Uterus (tissue), 4 donors: ENCODE data around the gene ULBP3. TPM values are rescaled to one million over a fixed set of nuclear protein-coding genes. Genes with fewer than 3 reads are reported as not detected.
"Not testable (repeated sequence)": the region's sequence is repeated elsewhere in the genome, so short reads cannot be mapped to it uniquely, and the experiment has no call there.

Experiments used
- DNase-seq, 2 donors: peaks; one replicate each; pipeline ENCODE4 v3.0.0-alpha.2; 2019 to 2020
- H3K27ac ChIP-seq, 2 donors: fragments of 200-600 bp; sonication (generic); 1 replicate in 1 of 2; 2 replicates in 1 of 2; pipeline ENCODE4 v1.5.1; 2016 to 2018
- H3K27me3 ChIP-seq, 2 donors: fragments of 200-600 bp; sonication (generic); one replicate each; pipeline ENCODE4 v1.5.1; 2018 to 2019; ENCODE audit warnings: control low read depth in 1 of 2
- H3K36me3 ChIP-seq, 2 donors: fragments of 200-600 bp; sonication (generic); one replicate each; pipeline ENCODE4 v1.5.1; 2019; ENCODE audit warnings: control low read depth in 1 of 2
- H3K4me1 ChIP-seq, 2 donors: fragments of 200-600 bp; sonication (generic); one replicate each; pipeline ENCODE4 v1.5.1; 2018 to 2019; ENCODE audit warnings: control low read depth in 1 of 2
- H3K4me3 ChIP-seq, 2 donors: fragments of 200-600 bp; sonication (generic); 1 replicate in 1 of 2; 2 replicates in 1 of 2; pipeline ENCODE4 v1.5.1; 2018 to 2019; ENCODE audit warnings: mild to moderate bottlenecking in 1 of 2
- H3K9me3 ChIP-seq, 2 donors: fragments of 200-600 bp; sonication (generic); one replicate each; pipeline ENCODE4 v1.5.1; 2019; ENCODE audit warnings: control low read depth in 1 of 2
- CTCF ChIP-seq, 4 experiments: fragments of 200-600 bp in 2 of 4; fragments of 450-650 bp in 2 of 4; sonication (generic) in 2 of 4; IDR thresholded peaks; one replicate each; pipeline ENCODE4 v1.5.1; 2016 to 2019; ENCODE audit warnings: antibody characterized with exemption in 4 of 4, mild to moderate bottlenecking in 2 of 4, moderate library complexity in 1 of 4
- POLR2A ChIP-seq, 2 donors: fragments of 450-650 bp; IDR thresholded peaks; one replicate each; pipeline ENCODE4 v1.6.1; 2016; ENCODE audit warnings: antibody characterized with exemption in 2 of 2, mild to moderate bottlenecking in 1 of 2, moderate library complexity in 1 of 2
- intact Hi-C: fragments of 100-400 bp; cut with DNase I; formaldehyde crosslinking; loops from one replicate; pipeline ENCODE4 v1.15.1; 2023; ENCODE audit warnings: low total_unique reads
- total RNA-seq, 4 donors: library from RNA; depleted of rRNA in 3 of 4; stranded (reverse); fragments of >200 nt in 3 of 4; gene quantifications; one replicate each; pipeline versions ENCODE4 v1.1.0 to v1.2.4, GENCODE V29; 2014 to 2023
- donor health status: DM: yes; HTN: yes; CAD: no.

The ULBP3 gene
- total RNA-seq, 4 donors from 2014 or later, result 0.61 to 2.9 TPM; not detected in 2

DNA sequence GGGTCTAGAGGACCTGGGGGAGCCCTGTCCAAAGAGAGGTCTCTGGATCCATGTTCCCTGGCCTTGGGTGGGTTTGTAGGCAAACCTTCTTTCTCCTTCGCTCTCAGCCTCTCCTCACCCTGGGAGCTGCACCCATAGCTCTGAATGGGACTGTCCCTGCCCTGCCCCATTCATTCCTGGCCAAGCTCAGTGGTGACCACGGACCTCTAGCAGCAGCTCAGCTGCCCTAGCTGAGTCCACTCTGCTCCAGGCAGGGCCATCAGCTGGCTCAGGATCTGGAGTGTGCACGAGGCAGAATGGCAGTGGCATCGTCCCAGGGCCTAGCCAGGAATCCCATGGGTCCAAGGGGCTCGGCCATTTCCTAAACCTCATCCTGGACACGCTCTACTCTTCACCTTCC is 5.3 kb downstream of the ULBP3 start:
- H3K4me3 ChIP-seq, result no peak overlapping the region
- DNase-seq, result no peak
- no peaks in the 10 kb centered on the region for H3K4me1 ChIP-seq
- TF ChIP-seq CTCF (IDR thresholded peaks at IDR 0.05) (no peak), POLR2A (IDR thresholded peaks at IDR 0.05) (no peak)
- H3K9me3 ChIP-seq, result no peaks in the 10 kb centered on the region
- no peak overlapping the region for H3K27ac ChIP-seq
- H3K27me3 ChIP-seq, result no peaks in the 10 kb centered on the region
- no peaks in the 10 kb centered on the region for H3K36me3 ChIP-seq
- intact Hi-C loops, result no loop called here

DNA sequence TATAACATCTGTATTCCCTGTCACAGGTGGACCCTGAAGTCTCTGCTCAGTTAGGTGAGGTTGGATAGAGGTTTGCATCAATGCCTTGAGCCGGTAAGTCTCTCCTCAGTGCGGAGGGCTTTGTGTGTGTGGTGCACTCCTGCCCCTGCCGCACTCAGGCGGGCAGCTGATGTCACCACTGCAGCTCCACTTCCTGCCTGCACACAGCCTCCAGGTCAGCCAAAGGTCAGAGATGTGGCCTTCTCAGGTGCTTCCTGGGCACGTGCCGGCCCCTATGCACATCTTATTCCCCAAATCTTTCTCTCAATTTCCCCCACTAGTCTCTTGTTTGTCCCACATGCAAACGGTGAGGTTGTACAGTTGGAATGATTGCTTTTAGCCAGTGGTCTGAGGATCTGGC is 8.9 kb downstream of the ULBP3 start:
- H3K36me3 ChIP-seq, DNase-seq, H3K9me3 ChIP-seq, H3K27ac ChIP-seq, intact Hi-C loops, H3K27me3 ChIP-seq, H3K4me3 ChIP-seq, H3K4me1 ChIP-seq: not testable (repeated sequence)

DNA sequence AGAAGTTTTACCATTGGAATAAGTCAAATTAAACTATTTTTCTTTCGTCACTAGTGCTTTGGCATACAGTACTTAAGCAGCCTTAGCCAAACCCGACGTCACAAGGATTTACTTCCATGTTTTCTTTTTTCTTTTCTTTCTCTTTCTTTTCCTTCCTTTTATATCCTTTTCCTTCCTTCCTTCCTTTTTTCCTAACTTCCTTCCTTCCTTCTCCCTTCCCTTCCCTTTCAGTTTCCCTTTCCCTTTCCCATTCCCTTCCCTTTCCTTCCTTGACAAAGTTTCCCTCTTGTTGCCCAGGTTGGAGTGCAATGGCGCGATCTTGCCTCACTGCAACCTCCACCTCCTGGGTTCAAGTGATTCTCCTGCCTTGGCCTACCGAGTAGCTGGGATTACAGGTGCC is 9.9 kb downstream of the ULBP3 start:
- no peaks in the 10 kb centered on the region for H3K4me1 ChIP-seq
- H3K36me3 ChIP-seq, result no peaks in the 10 kb centered on the region
- no peak for DNase-seq
- H3K27ac ChIP-seq, result no peak overlapping the region
- TF ChIP-seq CTCF (IDR thresholded peaks at IDR 0.05), result no peak
- TF ChIP-seq POLR2A (IDR thresholded peaks at IDR 0.05), result no peak
- no peak overlapping the region for H3K4me3 ChIP-seq
- H3K27me3 ChIP-seq, result no peaks in the 10 kb centered on the region
- H3K9me3 ChIP-seq, result no peaks in the 10 kb centered on the region
- intact Hi-C loops, result no loop called here

- intact Hi-C loops, result no loop called here
- H3K4me1 ChIP-seq, result no peaks in the 10 kb centered on the region
- H3K27me3 ChIP-seq, result no peaks in the 10 kb centered on the region
- DNase-seq, result no peak
- H3K4me3 ChIP-seq, result no peak overlapping the region
- no peaks in the 10 kb centered on the region for H3K36me3 ChIP-seq
- no peak for TF ChIP-seq POLR2A (IDR thresholded peaks at IDR 0.05)
- no peaks in the 10 kb centered on the region for H3K9me3 ChIP-seq
- no peak overlapping the region for H3K27ac ChIP-seq
Measured at GRCh38 chr6:150058231-150058792, 10.6 kb downstream of the ULBP3 start.

DNA sequence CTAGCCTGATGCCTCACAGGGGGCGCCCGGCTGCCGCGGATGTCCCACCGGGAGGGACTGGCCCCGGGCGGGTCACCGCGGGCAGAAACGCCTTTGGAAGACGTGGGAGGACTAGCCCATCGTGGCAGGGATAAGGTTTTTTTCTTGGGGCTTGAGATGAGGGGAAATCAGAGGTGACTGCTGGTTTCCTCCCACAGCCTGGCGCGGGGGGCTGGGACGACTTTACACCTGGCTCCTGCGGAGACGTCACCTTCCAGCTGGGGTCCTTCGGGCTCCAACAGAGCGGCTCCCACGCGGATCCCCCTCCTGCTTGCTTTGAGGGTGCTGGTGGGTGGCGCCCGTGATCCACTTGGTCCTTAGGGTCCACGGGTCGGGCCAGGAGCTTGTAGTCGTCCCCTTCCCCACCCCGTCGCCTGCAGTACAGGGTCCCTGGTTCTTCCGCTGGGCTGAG is 11.4 kb downstream of the ULBP3 start:
- H3K27me3 ChIP-seq, result peaks cover 0 to 2% of the 10 kb centered on the region in 2 donors

GRCh38 chr6:150056916-150057315 is 12.0 kb downstream of the ULBP3 start:
- H3K9me3 ChIP-seq, result no peaks in the 10 kb centered on the region
- H3K4me3 ChIP-seq, result no peak overlapping the region
- no peak for TF ChIP-seq POLR2A (IDR thresholded peaks at IDR 0.05)
- no peak for TF ChIP-seq CTCF (IDR thresholded peaks at IDR 0.05)
- intact Hi-C loops, result no loop called here
- H3K4me1 ChIP-seq, result no peaks in the 10 kb centered on the region
- H3K36me3 ChIP-seq, result no peaks in the 10 kb centered on the region
- no peak overlapping the region for H3K27ac ChIP-seq
- DNase-seq, result no peak
- peaks cover 0 to 6% of the 10 kb centered on the region in 2 donors for H3K27me3 ChIP-seq

More for the DNA sequence above, 11.4 kb downstream of the ULBP3 start:
- DNase-seq, result no peak
- no peaks in the 10 kb centered on the region for H3K4me1 ChIP-seq
- no peak overlapping the region for H3K4me3 ChIP-seq
- no peaks in the 10 kb centered on the region for H3K36me3 ChIP-seq
- TF ChIP-seq CTCF (IDR thresholded peaks at IDR 0.05) (no peak), POLR2A (IDR thresholded peaks at IDR 0.05) (no peak)
- H3K9me3 ChIP-seq, result no peaks in the 10 kb centered on the region
- intact Hi-C loops, result no loop called here
- H3K27ac ChIP-seq, result no peak overlapping the region
